Measurements from ENCODE around the gene SV2C.

Gene SV2C

DNA sequence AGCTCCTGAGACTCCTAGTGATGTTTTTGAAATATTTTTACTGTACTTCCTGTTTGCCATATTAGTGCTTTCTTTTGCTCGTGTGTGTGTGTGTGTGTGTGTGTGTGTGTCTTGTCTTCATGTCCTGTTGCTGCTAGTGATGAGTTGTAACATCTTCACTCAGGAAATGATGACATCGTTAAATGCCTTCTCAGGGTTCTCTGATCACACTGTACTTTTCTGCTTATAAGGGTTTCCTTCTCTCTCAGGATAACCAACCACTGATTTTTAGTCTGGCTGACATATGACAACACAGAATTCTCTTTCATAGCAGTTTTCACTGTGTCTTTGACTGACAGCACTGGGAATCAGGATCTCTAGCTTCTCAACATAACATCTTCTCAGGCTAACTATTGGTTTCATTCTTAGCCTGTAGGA, 16.1 kb downstream of the SV2C start:
- DNase-seq (ENCODE audit: low spot score), result no peak

DNA sequence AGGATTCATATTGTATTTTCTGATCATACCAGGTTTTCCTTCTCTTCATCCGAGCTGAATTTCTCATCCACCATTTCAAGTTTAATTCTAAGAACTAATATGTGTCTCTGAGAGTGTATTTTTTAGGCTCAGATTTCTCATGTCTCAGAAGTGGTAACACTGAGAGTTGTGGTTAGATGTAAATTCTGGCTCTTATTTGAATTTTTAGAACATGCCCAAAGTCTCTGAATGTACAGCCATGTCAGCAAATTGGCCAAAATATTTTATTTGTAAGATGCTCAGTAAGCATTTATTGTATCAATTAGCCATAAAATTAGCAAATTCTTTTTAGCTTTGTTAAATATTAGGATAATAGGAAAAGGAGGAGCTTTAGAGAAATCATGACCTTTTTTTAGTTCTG, 16.6 kb downstream of the SV2C start:
- no peak for DNase-seq (ENCODE audit: low spot score)

DNA sequence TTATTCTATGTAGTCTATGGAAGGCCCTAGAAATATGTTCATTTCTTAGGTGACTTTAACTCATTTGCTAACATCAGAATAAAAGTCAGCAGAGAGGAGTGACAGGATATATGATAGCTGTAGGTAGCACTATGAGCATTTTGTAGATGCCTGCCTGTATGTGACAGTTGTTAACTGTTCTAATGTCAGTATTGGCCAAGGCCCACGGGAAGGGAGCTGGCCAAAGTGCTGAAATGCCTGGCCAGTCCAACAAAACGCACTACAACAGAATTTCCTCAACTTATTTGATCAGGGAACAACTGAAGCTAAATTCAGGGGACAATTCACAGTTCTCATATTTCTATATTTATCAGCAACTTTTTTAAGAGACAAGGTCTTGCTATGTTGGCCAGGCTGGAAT, 20.8 kb downstream of the SV2C start:
- DNase-seq (ENCODE audit: low spot score), result peak; percentile 23

DNA sequence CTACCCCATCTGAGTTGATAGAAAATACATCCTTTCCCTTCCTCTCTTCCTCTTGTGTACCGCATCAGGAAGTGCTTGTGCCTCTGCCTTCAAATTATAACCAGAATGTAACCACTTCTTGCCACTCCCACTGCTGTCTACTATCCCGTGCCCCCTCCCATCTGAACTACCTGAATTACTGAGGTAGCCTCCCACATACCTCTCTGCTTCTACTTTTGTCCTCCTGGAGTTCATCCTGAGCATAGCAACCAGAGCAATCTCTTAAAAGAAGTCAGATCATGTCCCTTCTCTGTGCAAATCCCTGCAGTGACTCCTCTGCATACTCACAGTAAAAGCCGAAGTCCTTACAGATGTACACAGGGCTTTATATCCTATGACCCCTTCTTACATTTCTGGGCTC, 23.0 kb downstream of the SV2C start:
- no peak for DNase-seq (ENCODE audit: low spot score)

DNA sequence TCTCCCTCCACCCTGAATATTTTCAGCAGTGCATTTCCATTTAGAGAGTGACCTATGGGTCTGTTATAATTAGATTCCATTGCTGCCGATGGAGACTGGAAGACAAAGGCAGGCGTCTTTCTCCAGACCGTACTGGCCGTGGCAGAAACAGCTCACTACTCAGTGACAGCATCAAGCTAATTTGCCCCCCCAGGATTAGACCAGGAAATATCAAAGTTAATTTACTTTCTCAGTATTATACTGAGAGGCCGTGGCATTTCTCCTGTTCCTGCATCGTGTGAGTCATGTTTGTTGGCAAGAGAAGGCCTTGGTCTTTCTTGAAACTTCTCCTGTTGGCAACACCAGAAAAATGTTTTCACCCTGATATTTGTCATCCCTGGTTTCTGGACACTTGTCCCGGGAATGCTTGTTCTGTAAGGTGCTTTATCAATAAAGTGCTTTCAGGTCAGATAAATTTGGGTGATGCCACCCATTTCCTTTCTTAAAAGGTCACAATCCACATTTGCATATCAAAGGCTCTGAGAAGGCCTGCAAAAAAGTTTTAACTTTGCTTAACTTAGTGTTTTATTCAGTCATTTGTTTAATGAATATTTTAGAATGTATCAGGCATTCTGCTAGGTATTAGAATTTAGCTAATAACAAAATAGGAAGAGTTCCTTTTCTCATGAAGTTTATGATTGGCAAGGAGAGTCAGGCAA, 28.4 kb downstream of the SV2C start:
- no peak for DNase-seq (ENCODE audit: low spot score)

DNA sequence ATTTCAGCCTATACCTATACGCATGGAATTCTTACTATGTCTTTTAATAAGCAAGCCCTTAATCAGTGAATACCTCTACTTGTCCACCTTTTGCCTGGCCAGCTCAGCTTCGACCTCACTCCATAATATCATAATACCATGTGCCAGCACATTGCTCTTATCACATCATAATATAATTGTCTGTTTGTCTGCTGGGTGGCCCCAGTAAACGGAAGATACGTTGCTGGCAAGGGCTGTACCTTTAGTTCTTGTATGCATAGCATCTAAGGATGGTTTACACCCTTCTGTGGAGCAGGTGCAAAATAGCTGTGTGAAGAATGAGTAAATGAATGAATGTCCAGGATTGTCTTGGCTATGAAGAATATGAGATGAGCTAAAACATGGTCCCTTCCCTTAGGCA, 29.9 kb downstream of the SV2C start:
- DNase-seq (ENCODE audit: low spot score), result no peak

DNA sequence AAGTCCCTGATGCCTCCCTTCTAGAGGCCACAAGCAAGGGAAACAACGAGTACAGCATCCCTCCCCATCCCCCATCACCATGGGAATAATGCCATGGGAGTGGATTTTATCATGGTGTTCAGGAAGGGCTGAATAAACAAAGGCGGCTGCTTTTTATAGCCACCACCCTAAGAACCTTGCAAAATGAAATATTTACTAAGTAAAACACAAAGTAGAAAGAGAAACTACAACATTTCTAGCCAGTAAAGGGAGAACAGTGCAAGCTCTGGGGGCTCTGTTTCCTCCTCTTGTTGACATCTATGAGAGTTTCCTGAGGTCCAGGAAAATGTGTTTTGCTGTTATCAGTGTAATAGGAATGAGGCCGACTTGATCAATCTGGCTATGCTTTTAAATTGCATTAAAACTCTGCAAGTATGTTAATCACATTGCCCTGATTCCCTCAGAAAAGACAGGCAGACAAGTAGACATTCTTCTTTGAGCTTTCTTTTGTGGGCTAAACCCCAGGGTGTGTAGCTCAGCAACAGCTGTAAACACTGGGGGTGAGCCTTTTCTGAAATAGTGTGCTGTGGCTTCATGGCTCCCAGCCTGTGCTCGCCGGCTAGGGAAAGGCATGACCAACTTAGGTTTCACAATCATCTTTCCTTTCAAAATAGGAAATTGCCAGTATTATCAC, 31.1 kb downstream of the SV2C start:
- no peak for DNase-seq (ENCODE audit: low spot score)

DNA sequence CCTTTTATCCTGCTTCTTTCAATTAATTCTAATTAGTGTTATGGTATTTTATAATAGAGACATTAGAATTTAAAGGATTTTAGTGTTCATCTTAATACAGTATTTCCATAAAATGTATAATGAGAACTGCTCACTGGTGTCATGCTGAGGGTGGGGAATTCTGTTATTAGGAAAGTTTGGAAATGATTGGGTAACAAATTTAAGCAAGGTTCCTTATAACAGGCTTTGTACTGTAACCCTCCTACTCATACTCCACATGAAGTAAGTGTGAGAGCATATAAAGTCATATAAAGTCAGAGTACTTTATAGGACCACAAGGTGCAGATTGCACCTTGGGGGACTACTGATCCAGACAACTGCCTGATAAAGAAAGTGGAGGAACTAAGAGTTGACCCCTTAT, 42.2 kb downstream of the SV2C start:
- DNase-seq (ENCODE audit: low spot score), result no peak

DNA sequence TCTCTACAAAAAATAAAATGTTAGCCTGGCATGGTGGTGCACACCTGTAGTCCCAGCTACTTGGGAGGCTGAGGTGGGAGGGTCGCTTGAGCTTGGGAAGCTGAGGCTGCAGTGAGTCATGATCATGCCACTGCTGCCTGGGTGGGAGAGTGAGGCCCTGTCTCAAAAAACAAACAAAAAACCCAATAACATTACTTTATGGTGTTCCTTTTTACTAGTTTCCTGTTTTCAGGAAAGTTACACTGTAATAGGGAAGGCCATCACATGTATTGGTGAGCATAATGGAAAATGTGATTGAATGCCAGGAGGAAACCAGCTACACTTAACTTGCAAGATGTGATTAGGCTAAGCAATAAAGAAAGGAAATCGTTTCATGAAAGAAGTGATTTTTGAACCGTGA, 42.7 kb downstream of the SV2C start:
- no peak for DNase-seq (ENCODE audit: low spot score)

DNA sequence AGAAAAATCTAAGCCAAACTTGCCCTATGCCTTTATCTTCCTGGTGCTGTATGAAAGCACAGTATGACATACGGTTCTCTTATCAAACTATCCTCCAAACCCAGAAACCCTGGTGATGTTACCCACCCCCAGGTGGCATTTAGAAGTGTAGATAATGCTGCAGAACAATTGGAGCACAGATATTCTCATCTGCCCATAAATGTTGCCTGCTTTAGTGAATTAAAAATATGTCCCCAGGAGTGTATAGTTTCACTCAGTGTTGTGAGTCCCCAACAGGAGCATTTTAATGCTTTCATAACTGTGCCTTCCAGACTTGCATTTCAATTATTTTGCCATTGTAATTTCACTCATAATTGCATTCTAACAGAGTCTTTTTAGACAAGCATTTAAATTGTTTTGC, 50.8 kb downstream of the SV2C start:
- DNase-seq (ENCODE audit: low spot score), result no peak

DNA sequence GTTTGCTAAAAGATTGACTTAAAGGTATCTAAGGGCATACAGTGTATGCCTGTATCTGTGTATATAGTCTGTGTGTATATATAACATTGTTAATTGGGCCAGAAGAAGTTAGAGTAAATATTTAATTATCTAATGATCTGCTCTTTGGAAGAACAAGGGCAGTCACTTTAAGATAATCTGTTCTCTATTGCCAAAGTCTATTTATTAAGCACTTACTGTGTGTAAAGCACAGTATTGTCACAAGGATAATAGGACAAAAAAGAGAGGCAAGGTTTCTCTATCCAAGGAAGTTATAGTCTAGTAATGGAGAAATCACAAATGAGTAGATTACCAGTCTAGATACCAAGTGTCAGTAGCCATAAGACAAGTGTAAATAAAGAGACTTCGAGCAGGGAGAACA, 51.5 kb downstream of the SV2C start:
- DNase-seq (ENCODE audit: low spot score), result no peak

DNA sequence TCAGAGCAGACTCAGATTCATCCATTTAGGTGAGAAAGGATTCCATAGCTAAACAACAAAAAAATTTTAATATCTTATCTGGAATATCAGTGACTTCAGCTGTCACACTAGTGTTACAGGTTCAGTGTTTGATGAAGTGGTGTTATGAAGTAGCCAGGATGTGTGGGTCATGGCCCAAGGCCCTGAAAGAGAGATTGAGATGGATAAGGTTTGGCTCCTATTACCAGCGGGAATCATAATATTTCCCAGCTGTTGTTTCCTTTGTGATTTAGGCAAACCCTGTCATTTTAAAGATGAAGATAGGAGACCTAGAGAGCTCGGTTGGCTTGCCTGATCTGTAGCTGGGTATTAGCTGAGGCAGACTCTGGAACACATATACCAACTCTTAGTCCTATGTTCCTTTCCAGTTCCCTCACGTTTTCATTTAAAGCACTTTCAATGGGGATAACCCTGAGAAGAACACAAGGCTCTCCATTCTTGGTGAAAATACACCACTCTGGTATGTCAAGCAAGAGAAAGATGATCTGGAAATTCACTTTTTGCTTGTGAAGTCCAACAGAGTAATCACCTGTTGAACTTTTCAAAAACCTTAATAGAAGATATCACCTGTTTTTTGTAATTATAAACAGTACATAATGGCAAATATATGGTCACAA, 54.8 kb downstream of the SV2C start:
- no peak for DNase-seq (ENCODE audit: low spot score)

DNA sequence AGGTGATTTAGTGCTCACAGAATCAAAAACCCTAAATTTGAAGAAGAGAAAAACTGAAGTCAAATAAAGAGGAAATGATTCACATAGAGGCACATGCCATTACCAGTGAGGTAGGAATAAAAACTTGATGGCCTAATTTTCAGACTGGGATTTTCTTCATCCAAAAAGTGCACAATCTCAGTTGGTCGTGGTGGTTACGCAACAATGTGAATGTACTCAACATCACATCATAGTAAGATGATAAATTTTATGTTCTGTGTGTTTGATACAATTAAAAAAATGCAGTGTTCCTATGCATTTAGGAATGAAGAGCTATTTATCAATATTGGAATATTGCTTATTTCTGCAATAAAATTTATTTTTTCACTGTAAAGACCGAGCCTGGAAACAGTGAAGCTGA, 60.7 kb downstream of the SV2C start:
- DNase-seq (ENCODE audit: low spot score), result no peak

DNA sequence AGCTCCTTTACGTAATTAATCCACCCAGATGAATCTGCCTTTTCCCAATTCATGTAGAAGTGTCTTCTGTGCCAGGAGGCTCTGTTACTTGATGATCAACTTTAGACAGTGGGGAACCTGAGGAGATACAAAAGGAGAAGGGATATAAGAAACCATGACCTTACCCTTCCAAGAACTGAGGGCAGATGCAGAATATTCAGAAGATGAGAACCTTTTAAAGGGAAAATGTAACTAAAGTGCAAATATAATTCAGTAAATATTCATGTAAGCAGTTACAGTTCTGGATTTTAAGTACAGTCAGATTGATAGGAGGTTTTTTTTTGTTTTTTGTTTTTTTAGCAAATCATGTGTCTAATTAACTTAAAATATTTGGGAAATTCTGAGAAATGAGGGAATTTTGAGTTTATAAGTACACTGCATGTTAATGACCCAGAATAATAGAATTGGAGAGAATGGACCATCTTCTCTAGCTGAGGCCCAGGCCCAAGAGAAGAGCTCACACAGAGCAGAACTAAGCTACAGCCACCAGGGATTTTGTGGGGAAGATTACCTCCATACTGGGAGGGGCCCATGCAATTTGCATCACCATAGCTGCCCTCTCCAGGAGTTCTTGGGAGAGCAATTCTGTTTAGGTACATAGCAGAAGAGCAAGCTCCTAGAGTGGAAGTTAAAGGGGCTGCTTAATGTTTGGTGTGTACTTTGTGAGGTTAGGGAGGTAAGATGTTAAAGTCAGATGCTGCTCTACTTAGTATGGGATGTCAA, 61.5 kb downstream of the SV2C start:
- no peak for DNase-seq (ENCODE audit: low spot score)

DNA sequence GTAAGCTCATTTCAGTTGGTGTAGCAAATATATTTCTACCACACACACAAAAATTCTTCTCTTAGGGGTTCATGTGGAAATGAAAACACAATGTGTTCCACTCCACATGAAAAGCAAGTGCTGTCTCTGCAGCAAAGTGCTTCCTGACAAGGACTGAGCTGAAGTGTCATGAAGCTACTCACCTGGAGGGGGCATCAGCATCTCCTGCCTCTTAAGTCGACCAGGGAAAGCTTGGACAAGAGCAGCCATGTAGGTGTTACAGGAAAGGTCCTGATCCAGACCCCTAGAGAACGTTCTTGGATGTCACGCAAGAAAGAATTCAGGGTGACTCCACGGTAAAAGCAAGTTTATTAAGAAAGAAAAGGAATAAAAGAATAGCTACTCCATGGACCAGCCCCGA, 62.8 kb downstream of the SV2C start:
- DNase-seq (ENCODE audit: low spot score), result peak; percentile 13

DNA sequence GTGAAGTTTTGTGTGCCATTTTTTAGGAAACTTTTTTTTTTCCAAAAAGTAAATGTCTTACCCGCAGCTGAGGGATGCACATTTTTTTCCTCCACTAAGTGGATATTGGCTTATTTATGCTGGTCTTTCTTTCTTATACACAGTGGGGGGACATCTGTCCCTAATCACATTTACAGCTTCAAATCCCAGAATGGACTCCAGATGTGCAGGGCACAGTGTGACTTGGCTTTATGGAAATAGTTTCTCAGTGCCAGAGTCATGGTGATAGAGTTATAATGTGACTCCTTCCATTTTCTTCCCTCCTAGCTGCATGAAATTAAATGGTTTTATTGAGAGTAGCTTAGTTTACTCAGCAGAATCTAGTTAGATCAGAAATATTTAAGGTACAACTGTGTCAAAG, 66.5 kb downstream of the SV2C start:
- DNase-seq (ENCODE audit: low spot score), result no peak

DNA sequence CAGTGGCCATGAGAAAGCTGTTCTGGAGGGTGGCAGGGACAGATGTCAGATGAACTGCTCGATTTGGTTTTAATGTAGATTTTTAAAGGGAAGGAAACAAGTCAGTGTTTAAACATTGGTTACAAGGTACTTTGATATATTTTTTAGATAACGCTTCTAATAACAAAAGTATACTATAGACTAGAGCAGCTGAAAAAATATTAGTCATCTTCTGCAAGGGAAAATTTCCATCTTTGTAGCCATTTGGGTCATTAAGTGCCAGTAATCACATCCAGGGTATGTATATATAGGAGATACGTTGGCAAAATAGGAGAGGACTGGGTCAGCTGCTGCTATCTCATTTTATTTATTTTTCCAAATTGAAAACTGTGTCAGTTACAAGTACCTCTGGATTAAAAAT, 69.0 kb downstream of the SV2C start:
- no peak for DNase-seq (ENCODE audit: low spot score)

DNA sequence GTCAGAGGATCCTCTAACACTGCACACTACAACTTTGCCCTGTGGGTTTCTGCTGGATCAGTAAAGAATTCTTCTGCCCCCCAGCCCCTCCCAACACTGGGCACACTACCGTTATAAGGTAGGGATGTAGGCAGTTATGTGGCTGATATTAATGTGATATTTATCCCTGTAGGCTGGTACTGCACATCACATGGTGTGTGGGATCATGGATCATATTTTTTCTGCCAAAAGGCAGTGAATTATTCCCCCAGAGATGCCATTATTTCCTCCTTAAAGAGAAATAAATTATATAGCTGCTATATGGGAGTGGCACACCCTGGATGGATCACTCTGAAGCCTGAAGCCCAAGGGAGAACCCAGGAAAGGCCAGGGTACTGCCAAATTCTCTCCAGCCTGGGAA, 69.5 kb downstream of the SV2C start:
- DNase-seq (ENCODE audit: low spot score), result no peak

DNA sequence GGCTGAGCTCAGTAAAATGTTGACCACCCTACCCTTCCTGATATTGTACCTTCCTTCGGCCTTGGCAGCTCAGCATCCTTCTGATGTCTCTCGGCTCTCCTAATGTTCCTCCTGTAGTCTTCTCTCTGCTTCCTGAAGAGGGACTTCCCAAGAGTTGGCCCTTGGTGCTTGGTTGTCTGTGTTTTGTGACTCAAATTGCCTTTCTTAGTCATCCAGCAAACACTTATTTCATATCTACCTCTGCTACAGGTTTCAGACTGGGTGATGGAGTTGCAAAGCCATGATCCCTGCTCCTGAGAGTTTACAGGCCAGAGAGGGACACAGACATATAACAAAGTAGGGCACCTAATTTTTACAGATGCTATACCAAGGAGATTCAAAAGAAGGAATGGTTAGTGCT, 70.1 kb downstream of the SV2C start:
- DNase-seq (ENCODE audit: low spot score), result no peak

DNA sequence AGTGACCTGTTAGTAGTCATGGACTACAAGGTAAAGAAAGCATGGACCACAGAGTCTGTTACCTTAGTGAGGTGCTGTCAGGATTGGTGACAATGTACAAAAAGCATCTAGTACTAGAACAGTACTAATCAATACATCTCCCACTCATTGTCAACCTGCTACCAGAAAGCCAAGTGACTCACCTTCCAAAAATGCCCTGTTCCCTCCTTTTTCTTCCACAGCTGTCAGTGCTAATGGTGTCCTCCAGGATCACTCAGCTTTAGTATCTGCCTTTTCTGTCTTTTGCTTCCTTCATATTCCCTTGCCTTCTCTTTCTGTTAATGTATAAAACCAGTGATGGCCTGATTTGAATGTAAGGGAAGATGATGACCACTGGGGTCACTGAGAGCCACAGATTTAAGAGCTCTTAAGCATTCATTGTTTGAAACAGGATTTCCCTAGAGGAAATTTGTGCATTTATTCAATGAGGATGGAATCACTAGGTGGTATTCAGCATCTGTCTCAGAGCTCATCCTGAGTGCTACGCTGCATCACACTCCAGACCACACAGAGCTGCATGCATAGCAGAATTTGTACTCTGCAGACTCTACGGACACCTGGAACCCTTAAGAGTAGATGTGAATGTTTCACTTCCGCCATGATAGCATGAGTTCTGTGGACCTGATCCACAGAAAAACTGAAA, 71.0 kb downstream of the SV2C start:
- DNase-seq (ENCODE audit: low spot score), result no peak

DNA sequence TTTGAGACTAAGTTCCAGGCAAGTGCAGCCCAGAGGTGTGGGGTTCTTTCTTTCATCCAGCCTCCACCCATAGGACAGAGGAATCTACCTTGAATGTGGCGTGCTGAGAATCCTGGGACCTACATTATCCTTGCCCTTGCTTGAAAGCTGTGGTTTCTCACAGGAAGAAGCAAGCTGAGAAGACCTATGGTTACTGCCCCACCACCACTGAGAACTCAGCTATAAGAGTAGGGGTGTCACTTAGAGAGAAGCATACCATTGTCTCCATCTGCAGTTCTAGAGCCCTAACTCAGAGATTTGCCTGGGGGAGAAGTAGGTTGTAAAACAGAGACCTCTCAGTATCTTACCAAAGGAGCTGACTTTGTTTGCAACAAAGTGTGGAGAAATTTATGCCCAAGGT, 72.4 kb downstream of the SV2C start:
- DNase-seq (ENCODE audit: low spot score), result no peak

DNA sequence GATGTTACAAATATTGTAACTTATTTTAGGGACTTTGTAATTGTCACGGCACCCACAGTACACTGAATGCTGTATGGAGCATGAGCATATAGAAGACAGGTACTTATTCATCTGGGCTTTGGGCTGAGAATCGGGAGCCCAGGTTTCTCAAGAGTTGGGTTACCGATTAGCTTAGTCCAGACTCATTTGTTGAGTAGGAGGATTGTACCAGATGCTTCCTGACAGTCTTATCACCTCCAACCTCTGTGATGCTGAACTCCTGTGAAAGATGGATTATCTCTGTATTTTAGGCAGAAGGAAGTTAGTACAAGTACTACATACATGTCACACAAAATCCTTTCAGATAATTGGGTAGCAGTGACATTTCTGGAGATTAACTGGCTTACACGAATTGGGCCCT, 79.2 kb downstream of the SV2C start:
- no peak for DNase-seq (ENCODE audit: low spot score)

All from SW480 (cell line).